ENCODE data around the gene CD86. TPM values are rescaled to one million over a fixed set of nuclear protein-coding genes. Genes with fewer than 3 reads are reported as not detected.

The CD86 gene
- total RNA-seq, 1 donor from 2014 or later = 1.2 TPM

- ATAC-seq = peak; percentile 44
These were observed 5.0 kb downstream of the CD86 start for GRCh38 chr3:122060040-122060698.

DNA sequence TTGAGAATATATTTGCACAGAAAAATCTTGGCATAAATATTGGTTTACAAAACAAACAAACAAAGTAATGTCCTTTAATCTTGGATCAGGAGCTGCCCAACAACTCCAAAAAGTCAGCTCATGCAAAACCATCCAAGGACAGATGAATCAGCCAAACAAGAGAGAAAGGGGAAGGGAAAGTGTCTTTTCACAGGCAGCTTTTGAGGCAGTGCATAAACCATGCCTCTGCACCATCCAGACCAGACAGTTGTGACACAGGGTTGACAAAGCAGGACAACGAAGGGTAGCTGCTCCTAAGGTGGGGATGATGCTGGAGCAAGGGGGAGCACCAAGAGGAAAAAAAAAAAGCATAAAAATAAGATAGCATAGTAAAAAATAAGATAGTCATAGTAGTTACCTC is 8.7 kb downstream of the CD86 start:
- no peak for ATAC-seq

DNA sequence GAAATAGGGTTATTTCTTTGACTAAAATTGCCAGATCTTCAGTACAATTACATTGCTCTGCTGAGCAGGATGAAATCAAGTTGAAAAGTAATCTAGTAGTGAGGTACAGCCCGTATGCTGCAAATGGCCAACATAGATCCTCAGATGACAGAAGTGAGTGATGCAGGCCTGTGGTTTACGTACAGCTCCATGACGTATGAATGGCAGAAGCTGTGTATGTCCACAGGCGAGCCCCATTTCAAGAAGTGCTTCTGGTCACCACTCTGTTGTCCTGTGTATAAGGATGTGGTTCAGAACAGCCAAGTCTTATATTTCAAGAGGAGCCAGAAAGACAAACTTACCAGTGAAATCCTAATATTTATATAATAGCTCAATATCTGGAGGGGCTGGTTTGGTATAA is 9.2 kb downstream of the CD86 start:
- ATAC-seq = no peak

- ATAC-seq = no peak
These were observed 11.4 kb downstream of the CD86 start for GRCh38 chr3:122066331-122067213.

GRCh38 chr3:122067214-122067550 is 12.0 kb downstream of the CD86 start:
- ATAC-seq = no peak

GRCh38 chr3:122067588-122068240 is 12.6 kb downstream of the CD86 start:
- no peak for ATAC-seq

- peak; percentile 26 for ATAC-seq
These were observed 19.6 kb downstream of the CD86 start for GRCh38 chr3:122074621-122075265.

GRCh38 chr3:122076491-122077292 is 21.5 kb downstream of the CD86 start:
- ATAC-seq = no peak

GRCh38 chr3:122077293-122078234 is 22.4 kb downstream of the CD86 start:
- ATAC-seq = no peak

DNA sequence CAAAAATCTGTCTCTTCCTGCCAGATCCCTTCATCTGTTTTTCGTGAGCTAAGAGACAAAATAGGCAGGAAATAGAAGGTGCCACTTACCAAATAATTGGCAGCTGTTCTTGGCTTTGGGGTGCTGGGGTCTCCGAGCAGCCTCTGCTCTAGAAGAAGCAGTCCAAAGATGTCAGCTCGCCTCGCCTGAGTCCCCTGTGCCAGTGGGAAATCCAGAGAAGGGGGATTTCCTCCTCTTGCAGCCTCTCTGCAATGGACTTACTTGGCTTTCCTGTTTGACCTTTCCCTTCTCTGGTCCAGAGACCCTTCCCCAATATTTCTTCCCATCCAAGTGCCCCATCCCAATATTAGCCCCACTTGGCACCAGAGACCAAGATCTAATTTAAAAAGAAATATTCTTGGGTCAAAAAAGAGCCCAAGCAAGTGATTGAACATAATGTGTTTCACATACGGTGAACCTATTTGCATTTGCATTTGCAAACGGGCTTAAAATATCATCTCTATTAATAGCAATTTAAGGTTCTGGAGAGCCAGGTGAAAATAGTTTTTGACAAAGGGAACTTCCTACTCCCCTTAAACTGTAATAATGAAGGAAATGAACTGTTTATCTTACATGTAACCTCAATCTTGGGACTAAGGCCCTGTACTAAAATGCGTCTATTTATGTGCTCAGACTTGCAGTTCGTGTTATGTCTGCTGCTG is 23.2 kb downstream of the CD86 start:
- no peak for ATAC-seq

DNA sequence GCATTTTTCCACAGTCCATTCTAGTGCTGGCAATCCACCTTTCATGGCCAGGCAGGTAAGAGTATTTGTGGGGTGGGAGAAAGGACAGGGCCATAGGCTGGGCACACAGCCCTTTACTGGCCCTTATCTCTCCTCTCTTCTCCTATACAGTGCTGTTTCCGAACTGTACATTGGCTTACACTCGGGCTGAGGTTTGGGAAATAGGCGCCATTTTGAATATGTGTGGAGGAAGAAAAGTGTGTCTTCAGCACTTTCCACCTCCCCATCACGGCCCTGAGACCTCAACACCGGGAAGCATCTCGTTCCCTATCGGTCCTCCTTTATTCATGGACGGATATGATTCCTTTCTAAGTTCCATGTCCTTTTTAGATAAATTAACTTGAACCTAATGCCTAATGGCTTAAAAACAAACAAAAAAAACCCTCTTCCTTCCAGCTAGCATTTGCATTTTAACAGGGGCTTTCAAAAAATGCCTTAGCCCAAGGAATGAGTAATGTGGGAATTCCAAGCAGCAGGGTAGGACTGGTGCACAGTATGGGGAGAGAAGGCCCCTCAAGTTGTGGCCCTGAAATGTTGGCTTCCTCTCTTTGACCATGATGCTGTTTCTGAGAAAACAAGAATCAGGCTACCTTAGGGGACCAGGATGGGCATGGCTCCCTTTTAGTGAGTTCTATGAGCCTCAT is 24.5 kb downstream of the CD86 start:
- no peak for ATAC-seq

DNA sequence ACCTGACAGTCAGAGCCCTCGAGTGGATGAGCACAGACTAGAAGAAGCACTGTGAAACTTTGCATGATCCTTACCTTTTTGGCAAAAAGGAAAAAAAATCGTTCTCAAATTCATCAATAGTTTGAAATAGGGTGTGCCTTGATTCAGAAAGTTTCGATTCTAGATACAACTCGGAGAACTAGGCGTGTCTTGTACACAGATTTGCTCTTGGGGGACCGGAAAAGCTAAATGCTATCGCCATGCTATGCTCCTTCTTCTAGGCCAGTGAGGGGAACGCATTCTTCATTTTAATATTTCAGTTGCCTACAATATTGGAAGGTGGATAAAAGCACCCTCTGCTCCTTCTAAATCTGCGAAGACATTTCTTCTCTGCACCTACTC is 25.0 kb downstream of the CD86 start:
- ATAC-seq = no peak

DNA sequence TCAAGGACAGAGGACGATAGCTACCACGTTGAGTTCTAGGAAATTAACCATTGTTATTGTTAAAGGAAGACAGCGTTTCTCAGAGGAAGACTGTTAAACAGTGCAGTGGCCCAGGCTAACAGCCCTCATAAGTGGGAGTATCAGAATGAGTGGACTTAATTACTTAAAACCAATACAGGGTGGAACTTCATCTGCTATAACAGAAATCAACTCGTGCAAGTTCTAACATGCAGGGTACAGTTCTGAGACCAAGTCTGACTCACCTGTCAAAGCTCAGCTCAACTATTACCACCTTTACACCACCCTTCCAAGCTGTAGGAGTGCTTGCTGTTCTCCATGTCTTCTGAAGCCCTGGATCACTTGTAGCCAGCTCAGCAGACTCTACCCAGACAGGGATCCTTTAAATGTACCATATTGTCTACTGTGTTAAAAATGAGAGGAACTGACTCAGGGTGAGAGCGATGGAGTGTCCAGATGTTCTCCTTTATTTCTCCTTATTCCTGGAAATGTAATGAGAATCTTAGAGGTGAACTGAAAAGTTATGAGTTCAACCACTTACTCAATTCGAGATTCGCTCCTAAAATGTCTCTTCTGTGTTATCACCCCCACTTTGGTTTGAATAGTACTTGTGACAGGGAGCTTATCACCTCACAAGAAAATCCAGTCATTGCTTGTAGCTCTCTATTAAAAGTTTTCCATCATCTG is 26.5 kb downstream of the CD86 start:
- peak; percentile 91 for ATAC-seq

GRCh38 chr3:122082357-122082756 is 27.2 kb downstream of the CD86 start:
- no peak for ATAC-seq

GRCh38 chr3:122084799-122085198 is 29.6 kb downstream of the CD86 start:
- ATAC-seq = no peak

- peak; percentile 22 for ATAC-seq
These were observed 30.5 kb downstream of the CD86 start for GRCh38 chr3:122085673-122086072.

- ATAC-seq = no peak
These were observed 33.4 kb downstream of the CD86 start for GRCh38 chr3:122088531-122088930.

- no peak for ATAC-seq
These were observed 36.6 kb downstream of the CD86 start for GRCh38 chr3:122091602-122092295.
